HepG2 (cell line): ENCODE measurements around the gene CSNK1G1. TPM values are rescaled to one million over a fixed set of nuclear protein-coding genes. Genes with fewer than 3 reads are reported as not detected.

Experiments
- ARNTL ChIP-seq: sonication (generic); formaldehyde crosslinking; IDR thresholded peaks from 2 replicates; pipeline ENCODE4 v1.4.0; 2020; ENCODE audit warnings: mild to moderate bottlenecking, missing genetic modification reagents
- CAMTA2 ChIP-seq: sonication (generic); formaldehyde crosslinking; IDR thresholded peaks from 2 replicates; pipeline ENCODE4 v1.4.0; 2020; ENCODE audit warnings: mild to moderate bottlenecking, missing genetic modification reagents, borderline replicate concordance
- ESRRA ChIP-seq: sonication (generic); formaldehyde crosslinking; IDR thresholded peaks from 2 replicates; pipeline ENCODE4 v1.5.1; 2020; ENCODE audit warnings: mild to moderate bottlenecking, low read depth, missing genetic modification reagents
- EZH2 ChIP-seq: conservative IDR thresholded peaks from 2 replicates; pipeline ENCODE4 v1.6.1; 2012; ENCODE audit warnings: mild to moderate bottlenecking, low read depth, low read length, moderate library complexity
- GTF2F1 ChIP-seq: fragments of 150-350 bp; IDR thresholded peaks from 2 replicates; pipeline ENCODE4 v1.6.1; 2014; ENCODE audit warnings: low read length
- HNF1A ChIP-seq, 2 experiments: sonication (generic) in 1 of 2; formaldehyde crosslinking in 1 of 2; IDR thresholded peaks; 2 replicates each; pipeline versions ENCODE4 v1.4.0 to v1.6.1; 2016 to 2020; ENCODE audit warnings: borderline replicate concordance in 1 of 2, low read depth in 1 of 2, mild to moderate bottlenecking in 1 of 2, missing genetic modification reagents in 1 of 2
- TAF15 ChIP-seq: fragments of 200-400 bp; formaldehyde crosslinking; IDR thresholded peaks from one replicate; pipeline ENCODE4 v1.6.1; 2018; ENCODE audit warnings: mild to moderate bottlenecking, low read depth, low read length; ENCODE audit not compliant: poor library complexity, severe bottlenecking
- WIZ ChIP-seq: sonication (generic); formaldehyde crosslinking; IDR thresholded peaks from 2 replicates; pipeline ENCODE4 v1.5.1; 2020; ENCODE audit warnings: mild to moderate bottlenecking, missing genetic modification reagents
- ZBTB33 ChIP-seq: sonication (generic); formaldehyde crosslinking; IDR thresholded peaks from 2 replicates; pipeline ENCODE4 v1.4.0; 2020; ENCODE audit warnings: missing genetic modification reagents
- ZNF3 ChIP-seq: IDR thresholded peaks from 2 replicates; pipeline ENCODE4 v1.7.0; 2017; ENCODE audit warnings: inconsistent platforms
- ZNF333 ChIP-seq: sonication (generic); formaldehyde crosslinking; IDR thresholded peaks from 2 replicates; pipeline ENCODE4 v1.4.0; 2020; ENCODE audit warnings: mild to moderate bottlenecking, missing genetic modification reagents, borderline replicate concordance
- ZNF639 ChIP-seq: conservative IDR thresholded peaks from 2 replicates; pipeline ENCODE4 v1.6.1; 2018; ENCODE audit warnings: missing genetic modification reagents
- ZSCAN31 ChIP-seq: sonication (generic); formaldehyde crosslinking; IDR thresholded peaks from 2 replicates; pipeline ENCODE4 v1.5.0; 2020; ENCODE audit warnings: low read depth, mild to moderate bottlenecking, missing genetic modification reagents
- polyA plus RNA-seq, 8 experiments: library from polyadenylated mRNA; depleted of rRNA in 3 of 8; stranded (reverse) in 7 of 8; unstranded in 1 of 8; fragments of >200 nt; fragmentation: Illumina TruSeq in 4 of 8; extraction: Trizol in 4 of 8; gene quantifications; 2 replicates each; pipeline versions ENCODE4 v1.2.1 to v1.2.3, GENCODE V29; 2011 to 2016; ENCODE audit warnings: low read depth in 4 of 8, missing spikeins in 1 of 8, mixed read lengths in 1 of 8; ENCODE audit not compliant: insufficient read depth in 1 of 8
- total RNA-seq, 5 experiments: library from RNA; depleted of rRNA; stranded (reverse); fragments of >200 nt; fragmentation: Illumina TruSeq; extraction: Trizol; gene quantifications; 2 replicates each; pipeline ENCODE4 v1.2.3, GENCODE V29; 2016; ENCODE audit warnings: low read depth in 1 of 5
- TF ChIP-seq, protein P1 (sequence below): sonication (generic); formaldehyde crosslinking; IDR thresholded peaks from 2 replicates; pipeline ENCODE4 v1.5.0; 2020; ENCODE audit warnings: missing genetic modification reagents
- TF ChIP-seq, protein P2 (sequence below): sonication (generic); formaldehyde crosslinking; IDR thresholded peaks from 2 replicates; pipeline ENCODE4 v1.5.1; 2020; ENCODE audit warnings: missing genetic modification reagents, mild to moderate bottlenecking, borderline replicate concordance

CSNK1G1 gene
- total and polyA plus RNA-seq, 2 of the 13 experiments (the other 11 are each of a cell fraction or from before 2014, with no cell fraction given), result 8.5 to 12.6 TPM

DNA sequence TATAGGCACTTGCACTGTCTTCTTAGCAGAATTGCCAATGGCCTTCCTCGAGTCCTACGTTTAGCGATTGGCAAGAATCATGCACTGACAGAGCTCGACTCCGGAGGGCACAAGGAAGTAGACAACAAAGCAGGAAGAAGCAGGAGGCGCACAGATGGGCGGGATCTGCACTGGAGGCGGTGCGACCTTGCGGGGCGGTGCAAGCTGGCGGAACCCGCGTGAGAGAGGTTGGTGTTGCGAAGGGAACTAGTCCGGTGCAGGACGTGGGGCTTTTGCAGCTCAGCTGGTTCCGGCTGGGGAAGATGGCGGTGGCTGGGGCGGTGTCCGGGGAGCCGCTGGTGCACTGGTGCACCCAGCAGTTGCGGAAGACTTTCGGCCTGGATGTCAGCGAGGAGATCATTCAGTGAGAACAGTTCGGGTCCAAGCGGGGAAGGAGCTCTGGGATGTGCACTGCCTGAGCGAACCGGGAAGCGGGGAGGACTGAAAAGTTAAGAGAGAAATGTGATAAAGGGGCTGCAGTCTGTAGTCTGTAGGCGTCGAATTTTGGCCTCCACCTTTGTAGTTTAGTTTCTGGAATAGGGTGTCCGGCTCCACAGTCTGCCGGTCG is 31.7 kb upstream of the CSNK1G1 start, which contains the start of gene TRIP4 (continued):
- TF ChIP-seq, protein P1, sequence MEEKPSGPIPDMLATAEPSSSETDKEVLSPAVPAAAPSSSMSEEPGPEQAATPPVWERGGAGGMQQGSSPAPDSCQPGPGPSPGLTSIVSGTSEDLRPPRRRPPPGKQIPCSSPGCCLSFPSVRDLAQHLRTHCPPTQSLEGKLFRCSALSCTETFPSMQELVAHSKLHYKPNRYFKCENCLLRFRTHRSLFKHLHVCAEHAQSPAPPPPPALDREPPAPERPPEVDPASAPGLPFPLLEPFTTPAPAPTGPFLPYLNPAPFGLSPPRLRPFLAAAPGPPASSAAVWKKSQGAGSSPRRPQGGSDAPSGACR (CRISPR knock-in tag), result peak; percentile 94
- no peak for TF ChIP-seq GTF2F1
- no peak for TF ChIP-seq WIZ (CRISPR knock-in tag)
- TF ChIP-seq ZSCAN31 (CRISPR knock-in tag), result peak; percentile 91
- peak; percentile 86; the same call in 1 of the 2 replicates for TF ChIP-seq ZNF333 (CRISPR knock-in tag)
- TF ChIP-seq ZNF3 (CRISPR knock-in tag), result no peak
- peak; percentile 95 for TF ChIP-seq ZNF639 (CRISPR knock-in tag)
- TF ChIP-seq CAMTA2 (CRISPR knock-in tag), result peak; percentile 79
- peak; percentile 68 for TF ChIP-seq ARNTL
- no peak for TF ChIP-seq EZH2
- TF ChIP-seq, protein P2, sequence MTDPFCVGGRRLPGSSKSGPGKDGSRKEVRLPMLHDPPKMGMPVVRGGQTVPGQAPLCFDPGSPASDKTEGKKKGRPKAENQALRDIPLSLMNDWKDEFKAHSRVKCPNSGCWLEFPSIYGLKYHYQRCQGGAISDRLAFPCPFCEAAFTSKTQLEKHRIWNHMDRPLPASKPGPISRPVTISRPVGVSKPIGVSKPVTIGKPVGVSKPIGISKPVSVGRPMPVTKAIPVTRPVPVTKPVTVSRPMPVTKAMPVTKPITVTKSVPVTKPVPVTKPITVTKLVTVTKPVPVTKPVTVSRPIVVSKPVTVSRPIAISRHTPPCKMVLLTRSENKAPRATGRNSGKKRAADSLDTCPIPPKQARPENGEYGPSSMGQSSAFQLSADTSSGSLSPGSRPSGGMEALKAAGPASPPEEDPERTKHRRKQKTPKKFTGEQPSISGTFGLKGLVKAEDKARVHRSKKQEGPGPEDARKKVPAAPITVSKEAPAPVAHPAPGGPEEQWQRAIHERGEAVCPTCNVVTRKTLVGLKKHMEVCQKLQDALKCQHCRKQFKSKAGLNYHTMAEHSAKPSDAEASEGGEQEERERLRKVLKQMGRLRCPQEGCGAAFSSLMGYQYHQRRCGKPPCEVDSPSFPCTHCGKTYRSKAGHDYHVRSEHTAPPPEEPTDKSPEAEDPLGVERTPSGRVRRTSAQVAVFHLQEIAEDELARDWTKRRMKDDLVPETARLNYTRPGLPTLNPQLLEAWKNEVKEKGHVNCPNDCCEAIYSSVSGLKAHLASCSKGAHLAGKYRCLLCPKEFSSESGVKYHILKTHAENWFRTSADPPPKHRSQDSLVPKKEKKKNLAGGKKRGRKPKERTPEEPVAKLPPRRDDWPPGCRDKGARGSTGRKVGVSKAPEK (CRISPR knock-in tag), result peak; percentile 85; the same call in 1 of the 2 replicates
- peak; percentile 91 for TF ChIP-seq ZBTB33
- peak; percentile 85 for TF ChIP-seq ESRRA (CRISPR knock-in tag)
- TF ChIP-seq HNF1A (IDR thresholded peaks at IDR 0.05; ENCODE audit: low read depth), result peak; percentile 60
- TF ChIP-seq HNF1A (CRISPR knock-in tag; IDR thresholded peaks at IDR 0.05; ENCODE audit: borderline replicate concordance), result peak; percentile 92; the same call in 1 of the 2 replicates
- TF ChIP-seq TAF15, result no peak
